ENCODE measurements around the gene TUNAR.

TUNAR gene

GRCh38 chr14:95871531-95871930 is 5.1 kb upstream of the TUNAR start:
- DNase-seq (ENCODE audit: low read depth), result no peak
- TF ChIP-seq, protein P1, sequence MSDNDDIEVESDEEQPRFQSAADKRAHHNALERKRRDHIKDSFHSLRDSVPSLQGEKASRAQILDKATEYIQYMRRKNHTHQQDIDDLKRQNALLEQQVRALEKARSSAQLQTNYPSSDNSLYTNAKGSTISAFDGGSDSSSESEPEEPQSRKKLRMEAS (IDR thresholded peaks at IDR 0.05; ENCODE audit: low read depth, low read length), result no peak
- no peak for TF ChIP-seq POLR2A (IDR thresholded peaks at IDR 0.05; ENCODE audit: extremely low read depth, insufficient read length)
- TF ChIP-seq MYC (IDR thresholded peaks at IDR 0.05; ENCODE audit: low read depth, low read length), result no peak
- TF ChIP-seq, protein P2, sequence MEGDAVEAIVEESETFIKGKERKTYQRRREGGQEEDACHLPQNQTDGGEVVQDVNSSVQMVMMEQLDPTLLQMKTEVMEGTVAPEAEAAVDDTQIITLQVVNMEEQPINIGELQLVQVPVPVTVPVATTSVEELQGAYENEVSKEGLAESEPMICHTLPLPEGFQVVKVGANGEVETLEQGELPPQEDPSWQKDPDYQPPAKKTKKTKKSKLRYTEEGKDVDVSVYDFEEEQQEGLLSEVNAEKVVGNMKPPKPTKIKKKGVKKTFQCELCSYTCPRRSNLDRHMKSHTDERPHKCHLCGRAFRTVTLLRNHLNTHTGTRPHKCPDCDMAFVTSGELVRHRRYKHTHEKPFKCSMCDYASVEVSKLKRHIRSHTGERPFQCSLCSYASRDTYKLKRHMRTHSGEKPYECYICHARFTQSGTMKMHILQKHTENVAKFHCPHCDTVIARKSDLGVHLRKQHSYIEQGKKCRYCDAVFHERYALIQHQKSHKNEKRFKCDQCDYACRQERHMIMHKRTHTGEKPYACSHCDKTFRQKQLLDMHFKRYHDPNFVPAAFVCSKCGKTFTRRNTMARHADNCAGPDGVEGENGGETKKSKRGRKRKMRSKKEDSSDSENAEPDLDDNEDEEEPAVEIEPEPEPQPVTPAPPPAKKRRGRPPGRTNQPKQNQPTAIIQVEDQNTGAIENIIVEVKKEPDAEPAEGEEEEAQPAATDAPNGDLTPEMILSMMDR (IDR thresholded peaks at IDR 0.05; ENCODE audit: low read depth, low read length), result no peak
- H3K4me3 ChIP-seq (ENCODE audit: low read depth, low read length), result no peak overlapping the region

GRCh38 chr14:95872777-95873176 is 3.9 kb upstream of the TUNAR start:
- H3K4me3 ChIP-seq (ENCODE audit: low read depth, low read length), result no peak overlapping the region
- no peak for DNase-seq (ENCODE audit: low read depth)
- TF ChIP-seq POLR2A (IDR thresholded peaks at IDR 0.05; ENCODE audit: extremely low read depth, insufficient read length), result no peak
- TF ChIP-seq, protein P1 (IDR thresholded peaks at IDR 0.05; ENCODE audit: low read depth, low read length), result no peak

GRCh38 chr14:95875831-95876760 is 536 bp upstream of the TUNAR start:
- H3K4me3 ChIP-seq (ENCODE audit: low read depth, low read length), result no peak overlapping the region
- DNase-seq (ENCODE audit: low read depth), result no peak
- TF ChIP-seq, protein P2 (IDR thresholded peaks at IDR 0.05; ENCODE audit: low read depth, low read length), result no peak
- TF ChIP-seq, protein P1 (IDR thresholded peaks at IDR 0.05; ENCODE audit: low read depth, low read length), result no peak
- TF ChIP-seq MYC (IDR thresholded peaks at IDR 0.05; ENCODE audit: low read depth, low read length), result no peak
- TF ChIP-seq POLR2A (IDR thresholded peaks at IDR 0.05; ENCODE audit: extremely low read depth, insufficient read length), result no peak

- TF ChIP-seq POLR2A (IDR thresholded peaks at IDR 0.05; ENCODE audit: extremely low read depth, insufficient read length) (no peak), MYC (IDR thresholded peaks at IDR 0.05; ENCODE audit: low read depth, low read length) (no peak)
- TF ChIP-seq, protein P2 (IDR thresholded peaks at IDR 0.05; ENCODE audit: low read depth, low read length), result no peak
- TF ChIP-seq, protein P1 (IDR thresholded peaks at IDR 0.05; ENCODE audit: low read depth, low read length), result no peak
- DNase-seq (ENCODE audit: low read depth), result no peak
- H3K4me3 ChIP-seq (ENCODE audit: low read depth, low read length), result no peak overlapping the region
These were observed 1.0 kb downstream of the TUNAR start for GRCh38 chr14:95877633-95878032.

DNA sequence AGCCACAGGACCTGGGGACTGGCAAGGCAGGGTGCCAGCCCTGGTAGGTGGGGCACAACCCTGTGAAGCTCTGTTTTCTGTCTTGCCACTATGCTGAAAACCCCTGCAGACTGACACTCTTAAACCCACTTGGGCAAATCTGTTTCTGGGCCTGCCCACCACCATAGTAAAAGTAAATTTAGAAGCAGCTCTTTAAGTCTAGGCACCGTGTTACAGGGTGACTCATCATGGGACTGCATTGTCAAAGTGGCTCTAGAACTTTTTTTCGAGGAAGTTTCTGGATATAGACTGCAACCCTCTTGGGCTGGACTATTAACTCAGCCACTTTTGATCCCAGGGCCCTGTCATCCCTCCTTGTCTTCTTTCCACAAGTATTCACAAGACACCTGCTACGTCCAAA is 7.7 kb downstream of the TUNAR start:
- H3K4me3 ChIP-seq (ENCODE audit: low read depth, low read length), result no peak overlapping the region
- TF ChIP-seq, protein P1 (IDR thresholded peaks at IDR 0.05; ENCODE audit: low read depth, low read length), result no peak
- TF ChIP-seq MYC (IDR thresholded peaks at IDR 0.05; ENCODE audit: low read depth, low read length) (no peak), POLR2A (IDR thresholded peaks at IDR 0.05; ENCODE audit: extremely low read depth, insufficient read length) (no peak)
- DNase-seq (ENCODE audit: low read depth), result no peak

- no peak for DNase-seq (ENCODE audit: low read depth)
- H3K4me3 ChIP-seq (ENCODE audit: low read depth, low read length), result no peak overlapping the region
- TF ChIP-seq POLR2A (IDR thresholded peaks at IDR 0.05; ENCODE audit: extremely low read depth, insufficient read length) (no peak), MYC (IDR thresholded peaks at IDR 0.05; ENCODE audit: low read depth, low read length) (no peak)
- TF ChIP-seq, protein P2 (IDR thresholded peaks at IDR 0.05; ENCODE audit: low read depth, low read length), result no peak
- TF ChIP-seq, protein P1 (IDR thresholded peaks at IDR 0.05; ENCODE audit: low read depth, low read length), result no peak
These were observed 8.6 kb downstream of the TUNAR start for GRCh38 chr14:95885278-95885677.
